ENCODE data around the gene TBCD. TPM values are rescaled to one million over a fixed set of nuclear protein-coding genes. Genes with fewer than 3 reads are reported as not detected.
A peak's percentile ranks its signal among the peaks of the same experiment; 100 is the strongest.

TBCD gene
- total RNA-seq, 1 experiment from 2014 or later = 129 TPM

DNA sequence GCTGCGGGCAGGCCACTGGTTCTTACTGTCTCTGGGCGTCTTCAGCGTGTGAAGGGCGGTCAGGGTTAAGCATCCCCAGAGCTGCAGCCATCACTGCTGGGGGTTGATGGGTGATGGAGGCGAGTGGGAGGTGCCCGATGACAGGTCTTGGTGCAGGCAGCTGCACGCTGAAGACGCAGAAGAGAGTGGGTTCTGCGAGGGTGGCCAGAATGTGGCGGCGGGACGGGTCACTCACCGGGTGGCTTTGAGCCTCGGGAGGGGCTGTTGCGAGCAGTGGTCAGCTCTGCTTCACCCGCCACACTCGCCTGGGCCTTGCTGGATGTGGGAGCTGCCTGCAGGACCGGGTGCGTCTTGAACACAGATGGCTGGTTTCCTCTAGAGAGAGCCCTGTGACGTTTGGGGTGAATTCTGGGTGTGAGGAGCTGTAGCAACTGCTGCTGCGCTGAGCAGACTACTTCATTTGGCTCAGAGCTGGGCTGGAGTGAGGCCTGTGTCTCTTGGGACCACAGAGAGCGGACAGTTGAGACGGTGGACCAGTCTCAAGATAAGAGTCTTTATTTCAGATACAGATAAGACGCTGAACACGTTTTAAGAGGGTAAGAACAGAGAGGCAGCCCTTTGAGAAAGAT is 132.6 kb downstream of the TBCD start:
- no peak overlapping the region; a peak in 1 of 5 replicates for H3K4me3 Mint-ChIP-seq
- Histone ChIP-seq H3K9ac (ENCODE audit: extremely low read depth, insufficient read length, low read length) (no peak overlapping the region), H2BK12ac (ENCODE audit: insufficient read length, low read depth, low read length) (no peak overlapping the region), H3K18ac (ENCODE audit: insufficient read length, low read depth, low read length) (no peak overlapping the region), H3K9me3 (ENCODE audit: control insufficient read depth, low read depth, low read length) (no peaks in the 10 kb centered on the region), H4K91ac (ENCODE audit: insufficient read length, low read depth, low read length) (no peak overlapping the region), H3K27ac (ENCODE audit: insufficient read length, low read depth, low read length) (no peak overlapping the region), H3K14ac (ENCODE audit: insufficient read depth, low read length) (no peak overlapping the region), H3T11ph (ENCODE audit: low read length) (no peak overlapping the region), H4K20me1 (ENCODE audit: control insufficient read depth, insufficient read depth, insufficient read length) (peaks cover under 1% of the 10 kb centered on the region), H3K56ac (ENCODE audit: insufficient read length, low read depth, low read length) (no peak overlapping the region), H2BK15ac (ENCODE audit: low read depth, low read length) (no peak overlapping the region), H3K4me1 (ENCODE audit: insufficient read depth, low read length) (no peaks in the 10 kb centered on the region; the same call in 1 of the 2 replicates), H4K8ac (replicated peaks; ENCODE audit: insufficient read length, low read depth, low read length) (no peak overlapping the region), H3K4me2 (ENCODE audit: insufficient read depth, insufficient read length, low read length) (no peak overlapping the region), H3K79me2 (ENCODE audit: insufficient read depth, low read length) (no peaks in the 10 kb centered on the region; the same call in 1 of the 2 replicates), H2BK20ac (ENCODE audit: low read depth, low read length, poor library complexity, severe bottlenecking) (no peak overlapping the region), H2AFZ (ENCODE audit: low read length) (no peak overlapping the region), H2BK5ac (ENCODE audit: insufficient read length, low read length) (no peak overlapping the region), H3K23me2 (ENCODE audit: insufficient read length, low read depth, low read length, poor library complexity, severe bottlenecking) (no peaks in the 10 kb centered on the region), H2BK120ac (ENCODE audit: low read depth, low read length, poor library complexity, severe bottlenecking) (no peak overlapping the region), H3K27me3 (ENCODE audit: insufficient read depth, low read length) (no peaks in the 10 kb centered on the region), H3K23ac (ENCODE audit: insufficient read length, low read depth, low read length) (no peak overlapping the region), H3K4ac (ENCODE audit: low read depth, low read length) (no peak overlapping the region), H4K5ac (ENCODE audit: insufficient read length, low read depth, low read length) (no peak overlapping the region), H2AK5ac (ENCODE audit: insufficient read length, low read length) (no peak overlapping the region), H3K79me1 (ENCODE audit: insufficient read depth, low read depth, low read length, poor library complexity, severe bottlenecking) (no peaks in the 10 kb centered on the region)
- H3K36me3 Mint-ChIP-seq (ENCODE audit: insufficient read depth in 1 of 3, low read depth in 3 of 3) = peaks cover 20 to 31% (median 31%) of the 10 kb centered on the region in 3 experiments
- DNase-seq = no peak
- H3K4me1 Mint-ChIP-seq = peaks cover 23 to 36% of the 10 kb centered on the region in 2 experiments
- TF ChIP-seq, protein P1, sequence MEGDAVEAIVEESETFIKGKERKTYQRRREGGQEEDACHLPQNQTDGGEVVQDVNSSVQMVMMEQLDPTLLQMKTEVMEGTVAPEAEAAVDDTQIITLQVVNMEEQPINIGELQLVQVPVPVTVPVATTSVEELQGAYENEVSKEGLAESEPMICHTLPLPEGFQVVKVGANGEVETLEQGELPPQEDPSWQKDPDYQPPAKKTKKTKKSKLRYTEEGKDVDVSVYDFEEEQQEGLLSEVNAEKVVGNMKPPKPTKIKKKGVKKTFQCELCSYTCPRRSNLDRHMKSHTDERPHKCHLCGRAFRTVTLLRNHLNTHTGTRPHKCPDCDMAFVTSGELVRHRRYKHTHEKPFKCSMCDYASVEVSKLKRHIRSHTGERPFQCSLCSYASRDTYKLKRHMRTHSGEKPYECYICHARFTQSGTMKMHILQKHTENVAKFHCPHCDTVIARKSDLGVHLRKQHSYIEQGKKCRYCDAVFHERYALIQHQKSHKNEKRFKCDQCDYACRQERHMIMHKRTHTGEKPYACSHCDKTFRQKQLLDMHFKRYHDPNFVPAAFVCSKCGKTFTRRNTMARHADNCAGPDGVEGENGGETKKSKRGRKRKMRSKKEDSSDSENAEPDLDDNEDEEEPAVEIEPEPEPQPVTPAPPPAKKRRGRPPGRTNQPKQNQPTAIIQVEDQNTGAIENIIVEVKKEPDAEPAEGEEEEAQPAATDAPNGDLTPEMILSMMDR (conservative IDR thresholded peaks at IDR 0.05) = no peak
- peak overlapping the region; percentile 8 to 84 (median 79); a peak in 4 of 7 replicates for H3K27ac Mint-ChIP-seq
- H3K27me3 Mint-ChIP-seq (ENCODE audit: low read depth) = no peaks in the 10 kb centered on the region
- no CpG with 5 or more reads among the region's 25 CpGs for WGBS (ENCODE audit: extremely low coverage, insufficient read length, low lambda C conversion rate)
- 0 out of 5 replicates have a peak, but pooled peaks cover 0 to 3% of the 10 kb centered on the region in 2 experiments for H3K9me3 Mint-ChIP-seq
